Fibroblast of lung (primary cell): ENCODE data around the gene TYW1.
"Not testable (repeated sequence)": the region's sequence is repeated elsewhere in the genome, so short reads cannot be mapped to it uniquely, and the experiment has no call there.

Experiments used
- CTCF ChIP-seq, 2 donors: IDR thresholded peaks in 1 of 2; conservative IDR thresholded peaks in 1 of 2; 1 replicate in 1 of 2; 2 replicates in 1 of 2; pipeline ENCODE4 v1.5.1; 2011 to 2012; ENCODE audit warnings: low read length in 2 of 2, control low read depth in 1 of 2, inconsistent platforms in 1 of 2, low read depth in 1 of 2, mild to moderate bottlenecking in 1 of 2
- EZH2 ChIP-seq: IDR thresholded peaks from 2 replicates; pipeline ENCODE4 v1.5.1; 2012; ENCODE audit warnings: low read length, control low read depth, mild to moderate bottlenecking; ENCODE audit errors: missing control alignments

GRCh38 chr7:67111342-67111741 is 114.7 kb downstream of the TYW1 start:
- not testable (repeated sequence) for TF ChIP-seq CTCF (conservative IDR thresholded peaks at IDR 0.05 in 1 of 2, IDR thresholded peaks at IDR 0.05 in 1 of 2; ENCODE audit: low read depth in 1 of 2, low read length in 2 of 2); EZH2
